Measurements from ENCODE around the gene SEPTIN1. TPM values are rescaled to one million over a fixed set of nuclear protein-coding genes. Genes with fewer than 3 reads are reported as not detected.

The SEPTIN1 gene
- total RNA-seq, 1 donor from 2014 or later: 2.9 TPM

- H3K4me1 Mint-ChIP-seq (ENCODE audit: low read depth, unreplicated experiment): peaks cover 14% of the 10 kb centered on the region
- no peak overlapping the region for H3K27ac Mint-ChIP-seq (ENCODE audit: unreplicated experiment)
- TF ChIP-seq, protein P1, sequence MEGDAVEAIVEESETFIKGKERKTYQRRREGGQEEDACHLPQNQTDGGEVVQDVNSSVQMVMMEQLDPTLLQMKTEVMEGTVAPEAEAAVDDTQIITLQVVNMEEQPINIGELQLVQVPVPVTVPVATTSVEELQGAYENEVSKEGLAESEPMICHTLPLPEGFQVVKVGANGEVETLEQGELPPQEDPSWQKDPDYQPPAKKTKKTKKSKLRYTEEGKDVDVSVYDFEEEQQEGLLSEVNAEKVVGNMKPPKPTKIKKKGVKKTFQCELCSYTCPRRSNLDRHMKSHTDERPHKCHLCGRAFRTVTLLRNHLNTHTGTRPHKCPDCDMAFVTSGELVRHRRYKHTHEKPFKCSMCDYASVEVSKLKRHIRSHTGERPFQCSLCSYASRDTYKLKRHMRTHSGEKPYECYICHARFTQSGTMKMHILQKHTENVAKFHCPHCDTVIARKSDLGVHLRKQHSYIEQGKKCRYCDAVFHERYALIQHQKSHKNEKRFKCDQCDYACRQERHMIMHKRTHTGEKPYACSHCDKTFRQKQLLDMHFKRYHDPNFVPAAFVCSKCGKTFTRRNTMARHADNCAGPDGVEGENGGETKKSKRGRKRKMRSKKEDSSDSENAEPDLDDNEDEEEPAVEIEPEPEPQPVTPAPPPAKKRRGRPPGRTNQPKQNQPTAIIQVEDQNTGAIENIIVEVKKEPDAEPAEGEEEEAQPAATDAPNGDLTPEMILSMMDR (IDR thresholded peaks at IDR 0.05; ENCODE audit: partially characterized antibody, unreplicated experiment): no peak
- peaks cover 11% of the 10 kb centered on the region for H3K27me3 Mint-ChIP-seq (ENCODE audit: unreplicated experiment)
- H3K36me3 Mint-ChIP-seq (ENCODE audit: unreplicated experiment): no peaks in the 10 kb centered on the region
- DNase-seq: no peak
- H3K4me3 Mint-ChIP-seq (ENCODE audit: unreplicated experiment): no peak overlapping the region
- H3K9me3 Mint-ChIP-seq (ENCODE audit: unreplicated experiment): peaks cover 15% of the 10 kb centered on the region
These were observed 23.8 kb downstream of the SEPTIN1 start for GRCh38 chr16:30358577-30358936.

- Mint-ChIP-seq H3K4me3 (ENCODE audit: unreplicated experiment) (peak overlapping the region; percentile 48), H3K4me1 (ENCODE audit: low read depth, unreplicated experiment) (peaks cover 15% of the 10 kb centered on the region), H3K27ac (ENCODE audit: unreplicated experiment) (peak overlapping the region; percentile 18), H3K27me3 (ENCODE audit: unreplicated experiment) (peaks cover 11% of the 10 kb centered on the region), H3K36me3 (ENCODE audit: unreplicated experiment) (no peaks in the 10 kb centered on the region), H3K9me3 (ENCODE audit: unreplicated experiment) (peaks cover 15% of the 10 kb centered on the region)
- no peak for DNase-seq
- TF ChIP-seq, protein P1 (IDR thresholded peaks at IDR 0.05; ENCODE audit: partially characterized antibody, unreplicated experiment): no peak
These were observed 24.4 kb downstream of the SEPTIN1 start for GRCh38 chr16:30357715-30358576.

- no peaks in the 10 kb centered on the region for H3K36me3 Mint-ChIP-seq (ENCODE audit: unreplicated experiment)
- H3K27ac Mint-ChIP-seq (ENCODE audit: unreplicated experiment): peak overlapping the region; percentile 15
- H3K27me3 Mint-ChIP-seq (ENCODE audit: unreplicated experiment): peaks cover 11% of the 10 kb centered on the region
- no peak for DNase-seq
- H3K9me3 Mint-ChIP-seq (ENCODE audit: unreplicated experiment): peaks cover 15% of the 10 kb centered on the region
- H3K4me1 Mint-ChIP-seq (ENCODE audit: low read depth, unreplicated experiment): peaks cover 15% of the 10 kb centered on the region
- peak overlapping the region; percentile 31 for H3K4me3 Mint-ChIP-seq (ENCODE audit: unreplicated experiment)
- TF ChIP-seq, protein P1 (IDR thresholded peaks at IDR 0.05; ENCODE audit: partially characterized antibody, unreplicated experiment): no peak
These were observed 25.2 kb downstream of the SEPTIN1 start for GRCh38 chr16:30357085-30357714.

DNA sequence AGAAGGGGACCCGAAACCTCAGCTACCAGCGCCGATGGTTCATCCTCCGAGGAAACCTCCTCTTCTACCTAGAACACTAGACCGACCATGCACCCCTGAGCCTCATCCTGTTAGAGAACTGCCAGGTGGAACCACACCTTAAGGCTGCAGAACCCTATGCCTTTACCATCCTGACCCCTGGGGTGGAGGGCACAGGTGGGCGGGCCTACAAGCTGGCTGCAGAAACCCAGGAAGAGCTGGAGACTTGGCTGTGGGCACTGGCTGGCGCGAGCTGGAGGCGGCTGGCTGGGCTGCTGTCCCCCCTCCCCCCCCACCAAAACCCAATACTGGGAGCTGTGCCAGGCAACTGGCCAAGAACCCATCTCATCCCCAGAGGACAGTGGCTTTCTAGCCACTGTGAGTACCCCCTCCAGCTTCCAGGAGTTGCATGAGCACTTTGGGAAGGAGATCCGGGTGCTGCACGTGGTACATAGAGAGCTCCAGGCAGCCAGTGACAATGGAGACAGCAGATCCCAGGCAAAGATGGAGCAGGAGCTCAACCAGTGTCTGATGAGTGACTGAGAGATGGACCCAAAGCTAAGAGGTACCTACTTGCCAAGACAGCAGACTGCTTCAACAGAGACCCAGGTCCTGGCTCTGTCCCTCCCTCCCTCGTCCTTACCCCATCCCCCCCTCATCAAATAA lies 25.8 kb downstream of the SEPTIN1 start:
- Mint-ChIP-seq H3K36me3 (ENCODE audit: unreplicated experiment) (no peaks in the 10 kb centered on the region), H3K4me3 (ENCODE audit: unreplicated experiment) (peak overlapping the region; percentile 97), H3K27ac (ENCODE audit: unreplicated experiment) (no peak overlapping the region), H3K4me1 (ENCODE audit: low read depth, unreplicated experiment) (peaks cover 15% of the 10 kb centered on the region), H3K27me3 (ENCODE audit: unreplicated experiment) (peaks cover 12% of the 10 kb centered on the region), H3K9me3 (ENCODE audit: unreplicated experiment) (peaks cover 17% of the 10 kb centered on the region)
- TF ChIP-seq, protein P1 (IDR thresholded peaks at IDR 0.05; ENCODE audit: partially characterized antibody, unreplicated experiment): no peak
- DNase-seq: no peak

All from glutamatergic neuron (in vitro differentiated cells).